Activated naive CD8-positive, alpha-beta T cell treated with anti-CD3 and anti-CD28 coated beads, Interleukin-2, amount 50 U/mL, for 16 hours (primary cell): Measurements from ENCODE around the gene COL6A2.
"Not testable (repeated sequence)": the region's sequence is repeated elsewhere in the genome, so short reads cannot be mapped to it uniquely, and the experiment has no call there.

Source experiments
- DNase-seq: peaks from one replicate; pipeline ENCODE4 v3.0.0-alpha.2; 2020; ENCODE audit warnings: low read depth, low spot score

COL6A2 gene

DNA sequence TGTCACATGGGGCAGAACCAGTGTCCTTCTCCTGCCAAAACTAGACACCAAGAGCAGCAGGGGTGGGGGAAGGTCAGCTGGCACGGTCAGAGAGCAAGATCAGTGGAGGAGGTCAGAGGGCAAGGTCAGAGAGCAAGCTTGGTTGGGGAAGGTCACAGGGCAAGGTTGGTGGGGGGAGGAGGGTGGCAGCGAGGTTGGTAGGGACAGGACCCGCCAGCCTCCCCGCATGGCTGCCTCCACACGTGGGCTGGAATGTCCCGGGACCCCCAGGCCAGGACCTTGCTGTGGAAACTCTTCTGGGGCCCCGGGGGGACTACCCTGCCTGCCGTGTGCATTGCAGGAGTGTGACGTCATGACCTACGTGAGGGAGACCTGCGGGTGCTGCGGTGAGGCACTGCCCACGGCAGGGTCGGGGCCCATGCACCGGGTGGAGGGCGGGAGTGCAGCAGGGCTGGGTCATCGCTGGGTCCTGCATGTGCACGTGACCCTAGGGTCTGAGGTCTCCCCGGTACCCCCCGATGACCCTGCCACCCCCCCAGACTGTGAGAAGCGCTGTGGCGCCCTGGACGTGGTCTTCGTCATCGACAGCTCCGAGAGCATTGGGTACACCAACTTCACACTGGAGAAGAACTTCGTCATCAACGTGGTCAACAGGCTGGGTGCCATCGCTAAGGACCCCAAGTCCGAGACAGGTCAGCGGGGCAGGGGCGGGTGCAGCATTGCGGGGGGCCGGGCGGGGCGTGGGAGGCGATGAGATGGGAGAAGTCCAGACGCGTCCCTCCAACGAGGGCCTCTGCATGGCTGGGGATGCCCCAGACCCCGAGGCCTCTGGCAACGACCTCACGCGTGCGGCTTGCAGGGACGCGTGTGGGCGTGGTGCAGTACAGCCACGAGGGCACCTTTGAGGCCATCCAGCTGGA, 27.3 kb downstream of the COL6A2 start:
- DNase-seq, result no peak

DNA sequence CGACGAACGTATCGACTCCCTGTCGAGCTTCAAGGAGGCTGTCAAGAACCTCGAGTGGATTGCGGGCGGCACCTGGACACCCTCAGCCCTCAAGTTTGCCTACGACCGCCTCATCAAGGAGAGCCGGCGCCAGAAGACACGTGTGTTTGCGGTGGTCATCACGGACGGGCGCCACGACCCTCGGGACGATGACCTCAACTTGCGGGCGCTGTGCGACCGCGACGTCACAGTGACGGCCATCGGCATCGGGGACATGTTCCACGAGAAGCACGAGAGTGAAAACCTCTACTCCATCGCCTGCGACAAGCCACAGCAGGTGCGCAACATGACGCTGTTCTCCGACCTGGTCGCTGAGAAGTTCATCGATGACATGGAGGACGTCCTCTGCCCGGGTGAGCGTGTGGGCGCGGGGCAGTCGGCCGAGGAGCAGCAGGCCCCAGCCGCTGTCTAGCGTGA, 28.0 kb downstream of the COL6A2 start:
- DNase-seq, result no peak

DNA sequence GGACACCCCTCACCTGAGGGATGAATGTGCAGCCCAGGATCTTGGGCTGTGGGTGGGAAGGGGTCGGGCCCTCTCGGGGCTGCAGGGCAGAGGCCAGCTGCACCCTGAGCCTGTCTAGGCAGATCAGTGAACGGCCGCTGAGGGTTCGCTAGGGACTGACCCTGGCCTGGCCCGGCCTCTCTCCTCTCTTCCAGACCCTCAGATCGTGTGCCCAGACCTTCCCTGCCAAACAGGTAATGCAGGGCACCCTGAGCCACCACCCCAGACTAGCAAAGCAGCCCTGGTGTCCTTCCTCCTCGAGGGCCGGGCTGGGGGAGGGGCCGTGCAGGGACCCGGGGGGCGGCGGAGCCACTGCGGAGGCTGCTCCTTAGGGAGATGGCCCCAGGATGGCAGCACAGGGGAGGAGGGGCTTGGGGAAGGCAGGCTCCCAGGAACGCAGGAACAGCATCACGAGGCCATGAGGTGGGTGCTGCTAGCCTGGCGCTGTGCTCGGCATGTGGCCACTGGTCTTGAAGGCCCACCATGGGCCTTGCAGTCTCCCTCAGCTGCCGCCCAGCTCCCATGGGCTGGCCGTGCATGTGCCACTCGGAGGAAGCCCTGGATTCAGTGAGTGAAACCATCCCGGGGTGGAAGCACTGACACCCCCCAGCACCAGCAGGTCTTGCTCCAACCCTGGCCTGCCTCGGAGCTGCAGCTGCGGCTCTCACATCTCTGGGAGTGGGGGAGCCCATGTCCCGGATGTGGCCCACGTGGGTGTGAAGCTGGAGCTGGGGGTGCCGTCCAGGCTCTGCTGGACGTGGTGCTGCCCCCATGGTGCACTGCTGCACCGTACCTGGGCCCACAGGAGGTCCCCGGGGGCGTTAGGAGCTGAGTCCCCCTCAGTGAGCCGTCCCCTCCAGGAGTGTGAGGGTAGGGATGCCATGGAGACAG, 28.7 kb downstream of the COL6A2 start:
- no peak for DNase-seq

DNA sequence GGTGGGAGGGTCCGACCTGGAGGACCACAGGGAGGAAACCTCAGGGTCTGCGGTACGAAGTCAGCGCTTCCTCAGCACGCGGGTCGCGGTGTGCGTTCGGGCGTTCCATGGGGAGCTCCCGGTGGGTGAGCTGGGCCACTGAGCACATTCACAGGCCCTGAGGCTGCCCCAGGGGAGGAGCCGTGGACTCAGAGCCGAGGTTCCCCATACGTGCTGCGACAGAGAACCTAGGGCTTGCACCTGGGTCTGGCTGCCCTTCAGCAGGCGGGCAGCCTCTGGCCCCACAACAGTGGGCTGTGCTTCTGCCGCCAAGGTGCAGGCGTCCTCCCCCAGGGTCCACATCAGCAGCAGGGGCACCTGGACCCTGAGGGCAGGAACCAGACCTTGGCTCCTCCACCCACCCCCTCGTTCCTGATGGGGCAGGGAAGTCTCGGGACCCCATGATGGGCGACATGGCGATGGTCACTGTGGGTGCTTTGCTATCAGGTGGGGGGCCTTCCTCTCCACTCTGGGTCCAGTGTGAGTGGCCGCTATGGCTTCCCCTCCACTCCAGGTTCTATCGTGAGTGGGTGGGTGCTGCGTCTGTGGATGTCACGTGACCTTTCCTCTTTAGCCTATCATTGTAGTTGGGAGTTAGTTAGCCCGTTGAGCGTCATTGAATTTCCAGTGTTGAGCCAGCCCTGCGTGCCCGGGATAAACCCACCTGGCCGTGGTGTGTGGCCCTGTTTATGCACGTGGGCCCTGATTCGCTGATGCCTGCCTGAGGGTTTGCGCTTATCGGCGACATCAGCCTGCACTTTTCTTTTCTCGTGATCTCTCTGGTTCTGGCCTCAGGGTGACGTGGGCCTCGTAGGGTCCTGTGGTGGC, 29.6 kb downstream of the COL6A2 start:
- no peak for DNase-seq

DNA sequence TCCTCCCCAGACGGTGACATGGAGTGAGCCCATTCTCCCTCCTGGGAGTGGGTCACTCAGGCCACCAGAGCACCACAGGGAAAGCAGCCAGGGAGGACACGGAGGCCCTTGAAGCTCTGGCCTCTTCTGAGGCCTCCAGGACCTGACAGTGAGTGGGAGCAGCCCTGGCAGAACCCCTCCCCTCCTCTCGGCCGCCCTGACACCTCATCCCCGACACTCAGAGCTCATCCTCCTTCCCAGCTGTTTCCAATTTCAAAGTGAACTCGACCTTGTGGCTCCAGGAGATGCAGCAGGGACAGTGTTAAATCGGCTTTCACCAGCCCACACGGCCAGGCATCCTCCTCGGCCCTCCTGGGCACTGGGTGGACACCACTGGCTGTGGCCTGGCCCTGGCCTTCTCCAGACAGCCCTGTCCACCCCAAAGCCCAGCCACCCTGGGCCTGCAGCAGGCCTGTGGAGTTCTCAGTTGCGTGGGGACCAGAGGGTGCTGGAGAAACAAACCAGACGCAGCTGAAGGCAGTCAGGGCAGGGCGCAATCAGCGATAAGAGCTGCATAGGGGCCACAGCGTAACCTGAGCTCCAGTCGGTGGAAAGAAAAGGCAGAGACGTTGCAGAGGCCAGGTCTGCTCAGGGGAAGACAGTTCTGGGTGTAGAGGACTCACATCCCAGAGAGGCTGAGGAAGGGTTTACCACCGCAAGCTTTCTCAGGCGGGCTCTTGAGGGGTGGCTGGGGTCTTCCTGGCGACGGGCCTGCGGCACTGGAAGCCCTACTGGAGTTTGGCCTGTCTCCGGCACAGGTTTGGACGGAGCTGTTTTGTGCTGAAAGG, 30.4 kb downstream of the COL6A2 start:
- DNase-seq, result no peak

GRCh38 chr21:46128933-46129571, 31.1 kb downstream of the COL6A2 start:
- no peak for DNase-seq

DNA sequence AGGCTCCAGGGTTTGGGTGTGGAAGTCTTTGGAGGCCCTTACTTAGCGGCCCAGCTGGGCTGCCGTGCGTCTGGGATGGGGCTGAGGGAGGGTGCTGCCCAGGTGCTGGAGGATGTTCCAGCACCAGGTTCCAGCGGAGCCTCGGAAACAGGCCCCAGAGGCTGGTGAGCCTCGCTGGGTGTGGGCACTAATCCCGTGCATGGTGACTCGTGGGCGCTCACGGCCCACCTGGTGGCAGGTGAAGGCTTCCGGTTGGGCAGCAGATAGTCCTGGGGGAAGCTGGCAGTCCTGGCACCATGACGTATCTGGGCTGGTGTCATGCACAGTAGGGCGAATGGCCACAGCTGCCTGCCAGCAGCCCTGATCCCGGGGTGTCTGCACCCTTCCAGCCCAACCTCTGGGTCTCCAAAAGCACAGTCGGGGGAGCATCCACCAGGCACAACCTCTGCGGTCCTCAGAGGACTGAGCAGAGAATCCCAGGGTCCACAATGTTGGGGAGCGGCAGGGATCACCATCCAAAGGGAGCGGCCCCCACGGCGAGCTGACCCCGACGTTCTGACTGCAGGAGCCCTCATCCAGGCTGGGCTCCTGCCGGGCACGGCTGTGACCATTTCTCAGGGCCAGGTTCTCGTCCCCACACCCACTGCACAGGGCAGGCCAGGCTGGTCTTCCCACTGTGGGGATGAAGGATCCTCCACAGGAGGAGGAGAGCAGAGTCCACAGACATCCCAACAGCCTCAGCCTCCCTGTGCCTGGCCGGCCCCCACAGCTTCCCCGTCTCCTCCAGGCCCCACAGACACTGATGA, 32.1 kb downstream of the COL6A2 start:
- DNase-seq, result no peak

GRCh38 chr21:46130831-46131587, 33.1 kb downstream of the COL6A2 start:
- DNase-seq, result no peak

- DNase-seq, result no peak
These were observed 33.6 kb downstream of the COL6A2 start for GRCh38 chr21:46131588-46131837.

GRCh38 chr21:46131838-46132651, 34.1 kb downstream of the COL6A2 start:
- no peak for DNase-seq

DNA sequence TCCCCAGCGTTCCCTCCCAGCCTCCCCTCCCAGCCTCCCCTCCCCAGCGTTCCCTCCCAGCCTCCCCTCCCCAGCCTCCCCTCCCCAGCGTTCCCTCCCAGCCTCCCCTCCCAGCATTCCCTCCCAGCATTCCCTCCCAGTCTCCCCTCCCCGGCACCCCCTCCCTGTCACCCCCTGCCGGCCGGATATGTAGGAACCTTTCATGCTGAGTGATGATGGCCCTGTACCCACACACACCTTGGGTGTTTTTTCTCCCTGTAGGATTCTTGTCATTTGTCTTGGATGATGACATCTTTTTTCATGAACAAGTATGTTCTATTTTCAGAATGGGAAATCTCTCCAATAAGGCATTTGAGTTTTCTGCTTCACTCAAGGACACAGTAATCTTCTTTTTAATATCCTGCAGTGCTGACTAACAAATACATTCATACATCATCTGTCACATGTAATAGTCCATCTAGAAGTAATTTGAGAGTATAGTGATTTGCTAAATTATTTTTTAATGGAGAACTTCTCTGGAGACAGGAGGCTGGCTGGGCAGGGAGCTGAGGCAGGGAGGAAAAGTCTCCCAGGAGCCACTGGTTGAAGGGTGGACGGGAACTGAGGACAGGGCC, 38.0 kb downstream of the COL6A2 start:
- no peak for DNase-seq

DNA sequence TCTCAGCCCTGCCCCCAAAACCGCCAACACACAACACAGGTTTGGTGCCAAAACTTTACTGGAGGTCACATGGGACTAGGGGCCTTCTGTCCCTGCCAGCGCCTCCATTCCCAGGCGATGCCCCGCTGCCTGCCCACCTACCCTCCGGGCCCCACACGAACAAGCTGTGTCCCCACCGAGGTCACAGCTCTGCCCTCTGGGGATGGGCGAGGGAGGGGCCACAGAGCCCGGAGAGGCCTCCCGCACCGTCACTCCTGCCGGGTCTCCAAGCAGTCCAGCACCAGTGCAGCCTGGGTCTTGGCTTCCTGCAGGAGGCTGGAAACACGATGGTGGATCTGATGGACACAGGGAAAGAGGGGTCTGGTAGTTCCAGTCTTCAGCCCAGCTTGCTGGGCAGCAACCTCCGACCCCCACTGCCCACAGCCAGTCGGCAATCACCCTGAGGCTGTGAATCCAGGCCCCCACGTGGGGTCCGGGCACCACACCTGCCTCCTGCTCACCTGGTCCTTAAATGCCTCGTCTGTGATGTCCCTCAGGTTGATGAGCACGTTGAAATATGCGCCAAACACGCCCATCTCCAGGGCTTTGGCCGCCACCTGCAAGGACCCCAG, 38.9 kb downstream of the COL6A2 start:
- DNase-seq, result no peak

- no peak for DNase-seq
These were observed 40.0 kb downstream of the COL6A2 start for GRCh38 chr21:46137908-46138307.

DNA sequence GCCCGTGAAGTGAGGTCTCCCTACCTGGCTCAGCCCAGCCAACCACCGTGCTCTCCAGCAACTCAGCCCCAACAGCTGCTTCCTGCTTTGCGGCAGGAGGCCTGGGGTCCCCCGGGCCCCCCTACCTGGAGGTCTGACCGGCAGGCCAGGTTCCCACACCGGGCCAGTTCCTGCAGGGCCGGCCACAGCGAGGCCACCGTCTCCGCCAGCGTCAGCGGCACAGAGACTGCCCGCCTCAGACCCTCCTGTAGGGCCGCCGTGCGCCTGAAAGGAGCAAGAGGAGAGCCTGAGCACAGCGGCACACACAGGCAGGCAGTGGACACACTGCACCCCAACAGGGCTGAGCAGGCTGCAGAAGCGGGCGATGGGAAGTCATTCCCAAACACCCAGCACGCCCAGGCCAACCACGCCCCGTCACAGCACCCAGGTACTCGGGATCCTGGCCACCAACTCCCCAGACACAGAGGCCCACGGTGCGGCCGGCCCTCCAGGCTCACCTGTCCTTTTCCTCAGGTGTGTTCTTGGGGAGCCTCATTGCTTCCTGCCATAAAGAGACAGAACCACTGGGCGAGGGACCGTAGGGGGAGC, 40.6 kb downstream of the COL6A2 start:
- DNase-seq, result no peak

DNA sequence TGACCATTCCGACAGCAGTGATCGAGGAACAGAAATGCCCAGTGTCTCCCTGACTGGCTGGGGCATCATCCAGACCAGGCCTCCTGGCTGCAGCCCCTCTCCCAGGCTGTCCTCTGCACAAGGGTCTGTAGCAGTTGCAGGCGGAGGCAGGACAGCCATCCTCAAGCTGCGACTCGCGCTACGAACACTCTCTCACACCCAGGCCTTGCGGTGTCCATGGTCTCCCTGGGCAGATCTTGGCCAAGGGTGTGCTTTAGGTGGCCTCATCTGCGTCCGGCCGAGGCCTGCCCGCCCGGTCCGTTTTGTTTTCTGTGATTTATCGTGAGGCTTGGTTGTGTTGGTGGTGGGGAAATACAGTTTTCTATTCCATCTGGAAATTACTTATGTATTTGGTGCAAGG, 41.8 kb downstream of the COL6A2 start:
- no peak for DNase-seq

GRCh38 chr21:46140352-46141003, 42.6 kb downstream of the COL6A2 start:
- DNase-seq, result not testable (repeated sequence)
